ENCODE measurements around the gene KCNK5. TPM values are rescaled to one million over a fixed set of nuclear protein-coding genes. Genes with fewer than 3 reads are reported as not detected.

The KCNK5 gene
- polyA plus RNA-seq, 1 donor from 2014 or later = not detected

GRCh38 chr6:39194466-39194865 is 34.8 kb downstream of the KCNK5 start:
- no peaks in the 10 kb centered on the region for H3K9me2 ChIP-seq (ENCODE audit: insufficient read depth, low read length)
- no peaks in the 10 kb centered on the region for H3K9me3 ChIP-seq (ENCODE audit: low read length)
- no peak overlapping the region for H3K27ac ChIP-seq (ENCODE audit: low read length)
- H3K79me2 ChIP-seq (replicated peaks; ENCODE audit: insufficient read depth, low read length) = no peaks in the 10 kb centered on the region
- TF ChIP-seq RAD21 (conservative IDR thresholded peaks at IDR 0.05) (no peak), REST (IDR thresholded peaks at IDR 0.05; ENCODE audit: borderline replicate concordance) (no peak), EP300 (conservative IDR thresholded peaks at IDR 0.05; ENCODE audit: poor library complexity, severe bottlenecking) (no peak), EZH2 (IDR thresholded peaks at IDR 0.05; ENCODE audit: borderline replicate concordance, insufficient read depth, low read length, poor library complexity, severe bottlenecking) (no peak), MXI1 (conservative IDR thresholded peaks at IDR 0.05; ENCODE audit: poor library complexity, severe bottlenecking) (no peak), CTCF (IDR thresholded peaks at IDR 0.05; ENCODE audit: poor library complexity, severe bottlenecking) (no peak), TAF1 (IDR thresholded peaks at IDR 0.05; ENCODE audit: low read depth) (no peak), SMC3 (conservative IDR thresholded peaks at IDR 0.05; ENCODE audit: poor library complexity) (no peak), POLR2AphosphoS5 (IDR thresholded peaks at IDR 0.05) (no peak)
- H3K9ac ChIP-seq (ENCODE audit: low read length) = no peak overlapping the region
- H2AFZ ChIP-seq (ENCODE audit: low read depth, low read length) = no peak overlapping the region
- H3F3A ChIP-seq (ENCODE audit: insufficient read depth, low read length, poor library complexity, severe bottlenecking) = no peaks in the 10 kb centered on the region
- no peaks in the 10 kb centered on the region for H3K36me3 ChIP-seq (ENCODE audit: insufficient read depth, low read length)
- H3K4me2 ChIP-seq (ENCODE audit: low read length) = no peak overlapping the region
- H3K27me3 ChIP-seq (ENCODE audit: insufficient read depth, low read depth, low read length) = no peaks in the 10 kb centered on the region
- no peaks in the 10 kb centered on the region for H4K20me1 ChIP-seq (ENCODE audit: insufficient read depth)
- no peak overlapping the region for H3K4me3 ChIP-seq (ENCODE audit: low read length)

- Histone ChIP-seq H4K20me1 (ENCODE audit: insufficient read depth) (no peaks in the 10 kb centered on the region), H3K79me2 (replicated peaks; ENCODE audit: insufficient read depth, low read length) (no peaks in the 10 kb centered on the region), H2AFZ (ENCODE audit: low read depth, low read length) (no peak overlapping the region), H3K9ac (ENCODE audit: low read length) (no peak overlapping the region), H3F3A (ENCODE audit: insufficient read depth, low read length, poor library complexity, severe bottlenecking) (no peaks in the 10 kb centered on the region), H3K36me3 (ENCODE audit: insufficient read depth, low read length) (no peaks in the 10 kb centered on the region), H3K27ac (ENCODE audit: low read length) (no peak overlapping the region), H3K4me2 (ENCODE audit: low read length) (no peak overlapping the region), H3K27me3 (ENCODE audit: insufficient read depth, low read depth, low read length) (no peaks in the 10 kb centered on the region), H3K9me2 (ENCODE audit: insufficient read depth, low read length) (no peaks in the 10 kb centered on the region), H3K4me3 (ENCODE audit: low read length) (no peak overlapping the region), H3K9me3 (ENCODE audit: low read length) (no peaks in the 10 kb centered on the region)
- TF ChIP-seq SMC3 (conservative IDR thresholded peaks at IDR 0.05; ENCODE audit: poor library complexity) = no peak
Observed at GRCh38 chr6:39193201-39193791, 36.0 kb downstream of the KCNK5 start.

Data from neural cell (in vitro differentiated cells).